ENCODE results near the gene NCOA3. TPM values are rescaled to one million over a fixed set of nuclear protein-coding genes. Genes with fewer than 3 reads are reported as not detected.

NCOA3 gene
- total RNA-seq, 1 experiment from 2014 or later: 25.9 TPM

DNA sequence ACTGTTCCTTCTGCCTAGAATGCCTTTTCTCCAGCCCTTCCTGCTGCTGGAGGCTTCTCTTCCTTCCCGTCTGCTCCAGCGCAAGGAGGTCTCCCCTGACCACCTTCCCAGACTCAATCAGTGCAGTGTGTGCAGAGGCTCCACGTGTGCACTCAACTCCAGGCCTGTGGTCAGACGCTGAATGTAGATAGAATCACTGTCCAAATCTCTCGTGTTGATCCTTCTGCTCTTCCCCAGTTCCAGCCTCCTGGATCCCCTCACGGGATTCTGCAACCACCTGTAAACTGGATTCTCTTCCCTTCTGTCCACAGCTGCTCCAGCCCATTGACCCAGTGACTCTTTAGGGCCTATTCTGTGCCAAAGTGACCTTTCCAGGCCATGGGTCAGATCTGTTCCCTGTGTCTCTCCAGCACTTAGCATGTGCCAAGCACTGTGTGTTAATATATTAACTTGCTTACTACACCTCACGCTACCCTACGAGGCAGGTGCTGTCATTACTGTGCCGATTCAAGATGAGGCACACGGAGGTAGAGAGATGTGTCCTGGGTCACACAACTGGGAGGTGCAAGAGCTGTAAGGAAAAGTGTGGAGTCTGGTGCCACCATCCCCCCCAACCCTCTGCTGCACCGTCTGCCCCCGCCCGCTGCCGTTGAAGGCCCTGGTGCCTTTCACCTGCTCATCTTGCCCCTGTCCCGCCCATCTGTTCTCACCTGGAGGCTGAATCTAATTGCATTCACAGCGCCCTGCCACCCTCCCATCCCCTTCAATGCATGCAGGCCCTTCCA, 171.4 kb downstream of the NCOA3 start:
- no peaks in the 10 kb centered on the region for H3K9me3 ChIP-seq (ENCODE audit: control insufficient read depth in 1 of 2, insufficient read depth in 1 of 2, low read depth in 1 of 2, low read length in 2 of 2)
- BruUV-seq (replicated peaks): no TSS peak
- DNase-seq (ENCODE audit: low read depth, low spot score) (no peak), ATAC-seq (no peak)
- H3K27me3 ChIP-seq (ENCODE audit: insufficient read depth, low read length): no peaks in the 10 kb centered on the region
- no peak overlapping the region for H3K9ac ChIP-seq (ENCODE audit: low read length)
- H3K9me2 ChIP-seq (ENCODE audit: insufficient read depth): no peaks in the 10 kb centered on the region
- H3K4me3 ChIP-seq (replicated peaks in 1 of 2; ENCODE audit: low read depth in 1 of 2, low read length in 2 of 2): no peak overlapping the region
- POLR2A ChIA-PET: no interaction called here
- H3K36me3 ChIP-seq (ENCODE audit: control insufficient read depth in 1 of 2, insufficient read depth in 2 of 2, low read length in 2 of 2): no peaks in the 10 kb centered on the region
- H3K4me1 ChIP-seq (ENCODE audit: control insufficient read depth in 1 of 2, insufficient read depth in 2 of 2, low read length in 2 of 2): peaks cover 0 to 7% of the 10 kb centered on the region in 2 experiments; a peak in 1 of 4 replicates
- H3K27ac ChIP-seq (ENCODE audit: low read depth, low read length): no peak overlapping the region
- no peak for TF ChIP-seq CEBPB (IDR thresholded peaks at IDR 0.05; ENCODE audit: low read depth)
- TF ChIP-seq ELF1 (IDR thresholded peaks at IDR 0.05; ENCODE audit: borderline replicate concordance, low read depth): no peak
- H3K4me2 ChIP-seq (ENCODE audit: low read length): no peak overlapping the region
- H3K79me2 ChIP-seq (ENCODE audit: insufficient read depth, low read length): no peaks in the 10 kb centered on the region
- RAD21 ChIA-PET (ENCODE audit: low non-redundant PET in 1 of 2, low total read pairs in 2 of 2, uncharacterized antibody in 2 of 2, unreplicated experiment in 2 of 2): no interaction called here
- CTCF ChIA-PET: interaction anchor here (1.3 kb wide), 1 partner anchor 947 kb away, joined by 3 read pairs; no protein-coding TSS in a partner anchor
- H4K20me1 ChIP-seq (ENCODE audit: insufficient read depth): no peaks in the 10 kb centered on the region
- H2AFZ ChIP-seq (ENCODE audit: low read depth, low read length, poor library complexity, severe bottlenecking): no peak overlapping the region
- intact Hi-C loops (cut with micrococcal nuclease): no loop called here

DNA sequence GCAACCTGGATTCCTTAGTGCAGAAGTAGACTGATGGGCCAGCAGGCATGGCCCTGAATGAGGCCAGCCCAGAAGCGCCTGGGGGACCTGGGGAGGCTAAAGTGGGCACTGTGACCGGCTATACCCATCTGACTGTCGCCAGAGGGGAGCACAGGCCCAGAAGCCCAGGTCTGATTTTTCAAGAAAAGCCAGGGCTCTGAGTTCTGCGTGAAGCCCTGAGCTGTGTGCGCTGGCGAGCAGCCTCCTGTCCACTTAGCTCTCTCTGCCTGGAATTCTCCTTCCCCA, 171.9 kb downstream of the NCOA3 start:
- no TSS peak for BruUV-seq (replicated peaks)
- intact Hi-C loops (cut with micrococcal nuclease): no loop called here
- H3K9me3 ChIP-seq (ENCODE audit: control insufficient read depth in 1 of 2, insufficient read depth in 1 of 2, low read depth in 1 of 2, low read length in 2 of 2): no peaks in the 10 kb centered on the region

More for the DNA sequence above, 171.9 kb downstream of the NCOA3 start:
- POLR2A ChIA-PET: no interaction called here
- DNase-seq (ENCODE audit: low read depth, low spot score) (no peak), ATAC-seq (no peak)
- no peaks in the 10 kb centered on the region for H4K20me1 ChIP-seq (ENCODE audit: insufficient read depth)
- no peak overlapping the region for H2AFZ ChIP-seq (ENCODE audit: low read depth, low read length, poor library complexity, severe bottlenecking)
- no peaks in the 10 kb centered on the region for H3K36me3 ChIP-seq (ENCODE audit: control insufficient read depth in 1 of 2, insufficient read depth in 2 of 2, low read length in 2 of 2)
- no peaks in the 10 kb centered on the region for H3K9me2 ChIP-seq (ENCODE audit: insufficient read depth)
- no peaks in the 10 kb centered on the region for H3K27me3 ChIP-seq (ENCODE audit: insufficient read depth, low read length)
- H3K9ac ChIP-seq (ENCODE audit: low read length): no peak overlapping the region
- no peak for TF ChIP-seq RAD21 (IDR thresholded peaks at IDR 0.05; ENCODE audit: low read depth)
- TF ChIP-seq POLR2A (IDR thresholded peaks at IDR 0.05; ENCODE audit: borderline replicate concordance, extremely low read depth, insufficient read depth, insufficient read length): no peak
- TF ChIP-seq, protein P1, sequence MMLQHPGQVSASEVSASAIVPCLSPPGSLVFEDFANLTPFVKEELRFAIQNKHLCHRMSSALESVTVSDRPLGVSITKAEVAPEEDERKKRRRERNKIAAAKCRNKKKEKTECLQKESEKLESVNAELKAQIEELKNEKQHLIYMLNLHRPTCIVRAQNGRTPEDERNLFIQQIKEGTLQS (IDR thresholded peaks at IDR 0.05): no peak
- TF ChIP-seq CEBPB (IDR thresholded peaks at IDR 0.05; ENCODE audit: low read depth): no peak
- TF ChIP-seq, protein P2, sequence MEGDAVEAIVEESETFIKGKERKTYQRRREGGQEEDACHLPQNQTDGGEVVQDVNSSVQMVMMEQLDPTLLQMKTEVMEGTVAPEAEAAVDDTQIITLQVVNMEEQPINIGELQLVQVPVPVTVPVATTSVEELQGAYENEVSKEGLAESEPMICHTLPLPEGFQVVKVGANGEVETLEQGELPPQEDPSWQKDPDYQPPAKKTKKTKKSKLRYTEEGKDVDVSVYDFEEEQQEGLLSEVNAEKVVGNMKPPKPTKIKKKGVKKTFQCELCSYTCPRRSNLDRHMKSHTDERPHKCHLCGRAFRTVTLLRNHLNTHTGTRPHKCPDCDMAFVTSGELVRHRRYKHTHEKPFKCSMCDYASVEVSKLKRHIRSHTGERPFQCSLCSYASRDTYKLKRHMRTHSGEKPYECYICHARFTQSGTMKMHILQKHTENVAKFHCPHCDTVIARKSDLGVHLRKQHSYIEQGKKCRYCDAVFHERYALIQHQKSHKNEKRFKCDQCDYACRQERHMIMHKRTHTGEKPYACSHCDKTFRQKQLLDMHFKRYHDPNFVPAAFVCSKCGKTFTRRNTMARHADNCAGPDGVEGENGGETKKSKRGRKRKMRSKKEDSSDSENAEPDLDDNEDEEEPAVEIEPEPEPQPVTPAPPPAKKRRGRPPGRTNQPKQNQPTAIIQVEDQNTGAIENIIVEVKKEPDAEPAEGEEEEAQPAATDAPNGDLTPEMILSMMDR (IDR thresholded peaks at IDR 0.05 in 2 of 3, conservative IDR thresholded peaks at IDR 0.05 in 1 of 3; ENCODE audit: borderline replicate concordance in 1 of 3, insufficient read depth in 1 of 3, low read depth in 2 of 3, low read length in 2 of 3): no peak
- TF ChIP-seq JUND (IDR thresholded peaks at IDR 0.05): no peak
- H3K4me2 ChIP-seq (ENCODE audit: low read length): no peak overlapping the region
- RAD21 ChIA-PET (ENCODE audit: low non-redundant PET in 1 of 2, low total read pairs in 2 of 2, uncharacterized antibody in 2 of 2, unreplicated experiment in 2 of 2): no interaction called here
- no peaks in the 10 kb centered on the region for H3K79me2 ChIP-seq (ENCODE audit: insufficient read depth, low read length)
- no peak overlapping the region for H3K27ac ChIP-seq (ENCODE audit: low read depth, low read length)
- CTCF ChIA-PET: interaction anchor here (1.3 kb wide), 1 partner anchor 947 kb away, joined by 3 read pairs; no protein-coding TSS in a partner anchor
- peaks cover 0 to 8% of the 10 kb centered on the region in 2 experiments; a peak in 1 of 4 replicates for H3K4me1 ChIP-seq (ENCODE audit: control insufficient read depth in 1 of 2, insufficient read depth in 2 of 2, low read length in 2 of 2)
- no peak overlapping the region for H3K4me3 ChIP-seq (replicated peaks in 1 of 2; ENCODE audit: low read depth in 1 of 2, low read length in 2 of 2)

Measured in HCT116 (cell line).